Neural progenitor cell (in vitro differentiated cells): ENCODE data around the gene SHROOM2. TPM values are rescaled to one million over a fixed set of nuclear protein-coding genes. Genes with fewer than 3 reads are reported as not detected.

ENCODE experiments used
- DNase-seq: peaks from one replicate; pipeline ENCODE4 v3.0.0-alpha.2; 2016; ENCODE audit warnings: low spot score
- H2AFZ ChIP-seq: fragments of 200-600 bp; sonication (generic); replicated peaks from 2 replicates; pipeline ENCODE4 v1.6.1; 2016; ENCODE audit warnings: antibody characterized with exemption
- H3F3A ChIP-seq: fragments of 200-600 bp; sonication (generic); 2 replicates; pipeline ENCODE4 v1.6.1; 2016; ENCODE audit warnings: antibody characterized with exemption, low read depth
- H3K27ac ChIP-seq: fragments of 200-600 bp; sonication (generic); 2 replicates; pipeline ENCODE4 v1.5.1; 2016; ENCODE audit warnings: mild to moderate bottlenecking
- H3K27me3 ChIP-seq: fragments of 200-600 bp; sonication (generic); 2 replicates; pipeline ENCODE4 v1.6.1; 2016; ENCODE audit warnings: mild to moderate bottlenecking, moderate library complexity
- H3K36me3 ChIP-seq: fragments of 200-600 bp; sonication (generic); 2 replicates; pipeline ENCODE4 v1.5.1; 2016
- H3K4me1 ChIP-seq: fragments of 200-600 bp; sonication (generic); 2 replicates; pipeline ENCODE4 v1.6.1; 2016; ENCODE audit warnings: mixed run types
- H3K4me2 ChIP-seq: fragments of 200-600 bp; sonication (generic); 2 replicates; pipeline ENCODE4 v1.6.1; 2016
- H3K4me3 ChIP-seq: fragments of 200-600 bp; sonication (generic); 2 replicates; pipeline ENCODE4 v1.5.1; 2016
- H3K79me2 ChIP-seq: fragments of 200-600 bp; sonication (generic); 2 replicates; pipeline ENCODE4 v1.6.1; 2016; ENCODE audit warnings: low read depth
- H3K9ac ChIP-seq: fragments of 200-600 bp; sonication (generic); 2 replicates; pipeline ENCODE4 v1.6.1; 2016
- H3K9me3 ChIP-seq: fragments of 200-600 bp; sonication (generic); 2 replicates; pipeline ENCODE4 v1.5.1; 2016; ENCODE audit warnings: low read depth
- H4K20me1 ChIP-seq: fragments of 200-600 bp; sonication (generic); 2 replicates; pipeline ENCODE4 v1.6.1; 2016; ENCODE audit warnings: low read depth
- H3K27ac Mint-ChIP-seq: 3 replicates; pipeline ENCODE4 v1.8.0; 2021; ENCODE audit warnings: mixed read lengths
- H3K27me3 Mint-ChIP-seq: 2 replicates; pipeline ENCODE4 v1.8.0; 2022; ENCODE audit warnings: low read depth, mild to moderate bottlenecking, inconsistent platforms, moderate library complexity, mixed read lengths; ENCODE audit not compliant: insufficient read depth
- H3K36me3 Mint-ChIP-seq: 3 replicates; pipeline ENCODE4 v1.8.0; 2021; ENCODE audit warnings: mixed read lengths
- H3K4me1 Mint-ChIP-seq: 3 replicates; pipeline ENCODE4 v1.8.0; 2021; ENCODE audit warnings: mixed read lengths
- H3K4me3 Mint-ChIP-seq: 3 replicates; pipeline ENCODE4 v1.8.0; 2021; ENCODE audit warnings: mild to moderate bottlenecking, moderate library complexity, mixed read lengths
- H3K9me3 Mint-ChIP-seq: 3 replicates; pipeline ENCODE4 v1.8.0; 2020; ENCODE audit warnings: mixed read lengths
- CTCF ChIP-seq: fragments of 200-600 bp; sonication (generic); IDR thresholded peaks from 2 replicates; pipeline ENCODE4 v1.5.1; 2017; ENCODE audit warnings: antibody characterized with exemption, mild to moderate bottlenecking
- EZH2 ChIP-seq: fragments of 200-600 bp; sonication (generic); IDR thresholded peaks from 2 replicates; pipeline ENCODE4 v1.6.1; 2017; ENCODE audit warnings: antibody characterized with exemption, mild to moderate bottlenecking, moderate library complexity
- EZH2phosphoT487 ChIP-seq: fragments of 200-600 bp; sonication (generic); IDR thresholded peaks from 2 replicates; pipeline ENCODE4 v1.6.1; 2017; ENCODE audit warnings: antibody characterized with exemption
- total RNA-seq: library from RNA; depleted of rRNA; stranded (reverse); fragments of >200 nt; gene quantifications from 2 replicates; pipeline ENCODE4 v1.2.3, GENCODE V29; 2015; ENCODE audit warnings: low replicate concordance

SHROOM2 gene
- total RNA-seq, 1 donor from 2014 or later: 9.1 TPM

GRCh38 chrX:9862525-9862924 is 76.3 kb downstream of the SHROOM2 start:
- H3K79me2 ChIP-seq: peaks cover 18% of the 10 kb centered on the region
- H3K9me3 ChIP-seq: no peaks in the 10 kb centered on the region
- H3F3A ChIP-seq: no peaks in the 10 kb centered on the region
- Mint-ChIP-seq H3K4me1 (peaks cover 40% of the 10 kb centered on the region), H3K27me3 (peaks cover 2% of the 10 kb centered on the region), H3K9me3 (peaks cover 13% of the 10 kb centered on the region), H3K4me3 (no peak overlapping the region), H3K27ac (no peak overlapping the region), H3K36me3 (peaks cover 7% of the 10 kb centered on the region)
- H3K9ac ChIP-seq: no peak overlapping the region
- no peak for DNase-seq
- no peaks in the 10 kb centered on the region for H3K36me3 ChIP-seq
- no peak for TF ChIP-seq CTCF
- H3K4me2 ChIP-seq: no peak overlapping the region
- H3K27me3 ChIP-seq: no peaks in the 10 kb centered on the region
- no peak overlapping the region for H3K4me3 ChIP-seq
- H3K27ac ChIP-seq: no peak overlapping the region
- H4K20me1 ChIP-seq: no peaks in the 10 kb centered on the region
- H3K4me1 ChIP-seq: no peaks in the 10 kb centered on the region
- no peak overlapping the region for H2AFZ ChIP-seq

- Histone ChIP-seq H3K4me2 (no peak overlapping the region), H3K9ac (no peak overlapping the region), H3K4me1 (no peaks in the 10 kb centered on the region), H2AFZ (no peak overlapping the region), H3K9me3 (no peaks in the 10 kb centered on the region), H3K27me3 (no peaks in the 10 kb centered on the region), H3K27ac (no peak overlapping the region), H3K79me2 (peaks cover 18% of the 10 kb centered on the region), H3K36me3 (no peaks in the 10 kb centered on the region), H3F3A (no peaks in the 10 kb centered on the region), H4K20me1 (no peaks in the 10 kb centered on the region), H3K4me3 (no peak overlapping the region)
- Mint-ChIP-seq H3K36me3 (peaks cover 7% of the 10 kb centered on the region), H3K27ac (no peak overlapping the region), H3K27me3 (no peaks in the 10 kb centered on the region), H3K9me3 (peaks cover 13% of the 10 kb centered on the region), H3K4me1 (peaks cover 40% of the 10 kb centered on the region), H3K4me3 (no peak overlapping the region)
- no peak for DNase-seq
- TF ChIP-seq EZH2phosphoT487 (no peak), CTCF (no peak), EZH2 (no peak)
These were observed 76.7 kb downstream of the SHROOM2 start for GRCh38 chrX:9862953-9863352.

GRCh38 chrX:9864011-9864410 is 77.8 kb downstream of the SHROOM2 start:
- Mint-ChIP-seq H3K9me3 (peaks cover 13% of the 10 kb centered on the region), H3K27ac (no peak overlapping the region), H3K4me3 (no peak overlapping the region), H3K4me1 (peaks cover 33% of the 10 kb centered on the region), H3K27me3 (no peaks in the 10 kb centered on the region), H3K36me3 (peaks cover 7% of the 10 kb centered on the region)
- Histone ChIP-seq H3F3A (no peaks in the 10 kb centered on the region), H3K4me3 (no peak overlapping the region), H3K9me3 (no peaks in the 10 kb centered on the region), H3K36me3 (no peaks in the 10 kb centered on the region), H2AFZ (no peak overlapping the region), H3K79me2 (peaks cover 10% of the 10 kb centered on the region), H4K20me1 (no peaks in the 10 kb centered on the region), H3K9ac (no peak overlapping the region), H3K27ac (no peak overlapping the region), H3K4me2 (no peak overlapping the region), H3K27me3 (no peaks in the 10 kb centered on the region), H3K4me1 (no peaks in the 10 kb centered on the region)
- no peak for DNase-seq
- TF ChIP-seq CTCF (no peak), EZH2phosphoT487 (no peak), EZH2 (no peak)
